ENCODE data around the gene TET3.

- TF ChIP-seq CTCF (IDR thresholded peaks at IDR 0.05; ENCODE audit: poor library complexity, severe bottlenecking) = no peak
- TF ChIP-seq EZH2 (IDR thresholded peaks at IDR 0.05; ENCODE audit: borderline replicate concordance, insufficient read depth, low read length, poor library complexity, severe bottlenecking) = no peak
- TF ChIP-seq RAD21 (conservative IDR thresholded peaks at IDR 0.05) = no peak
- no peak for TF ChIP-seq SMC3 (conservative IDR thresholded peaks at IDR 0.05; ENCODE audit: poor library complexity)
- TF ChIP-seq EP300 (conservative IDR thresholded peaks at IDR 0.05; ENCODE audit: poor library complexity, severe bottlenecking) = no peak
- TF ChIP-seq POLR2AphosphoS5 (IDR thresholded peaks at IDR 0.05) = no peak
- TF ChIP-seq, protein P1, sequence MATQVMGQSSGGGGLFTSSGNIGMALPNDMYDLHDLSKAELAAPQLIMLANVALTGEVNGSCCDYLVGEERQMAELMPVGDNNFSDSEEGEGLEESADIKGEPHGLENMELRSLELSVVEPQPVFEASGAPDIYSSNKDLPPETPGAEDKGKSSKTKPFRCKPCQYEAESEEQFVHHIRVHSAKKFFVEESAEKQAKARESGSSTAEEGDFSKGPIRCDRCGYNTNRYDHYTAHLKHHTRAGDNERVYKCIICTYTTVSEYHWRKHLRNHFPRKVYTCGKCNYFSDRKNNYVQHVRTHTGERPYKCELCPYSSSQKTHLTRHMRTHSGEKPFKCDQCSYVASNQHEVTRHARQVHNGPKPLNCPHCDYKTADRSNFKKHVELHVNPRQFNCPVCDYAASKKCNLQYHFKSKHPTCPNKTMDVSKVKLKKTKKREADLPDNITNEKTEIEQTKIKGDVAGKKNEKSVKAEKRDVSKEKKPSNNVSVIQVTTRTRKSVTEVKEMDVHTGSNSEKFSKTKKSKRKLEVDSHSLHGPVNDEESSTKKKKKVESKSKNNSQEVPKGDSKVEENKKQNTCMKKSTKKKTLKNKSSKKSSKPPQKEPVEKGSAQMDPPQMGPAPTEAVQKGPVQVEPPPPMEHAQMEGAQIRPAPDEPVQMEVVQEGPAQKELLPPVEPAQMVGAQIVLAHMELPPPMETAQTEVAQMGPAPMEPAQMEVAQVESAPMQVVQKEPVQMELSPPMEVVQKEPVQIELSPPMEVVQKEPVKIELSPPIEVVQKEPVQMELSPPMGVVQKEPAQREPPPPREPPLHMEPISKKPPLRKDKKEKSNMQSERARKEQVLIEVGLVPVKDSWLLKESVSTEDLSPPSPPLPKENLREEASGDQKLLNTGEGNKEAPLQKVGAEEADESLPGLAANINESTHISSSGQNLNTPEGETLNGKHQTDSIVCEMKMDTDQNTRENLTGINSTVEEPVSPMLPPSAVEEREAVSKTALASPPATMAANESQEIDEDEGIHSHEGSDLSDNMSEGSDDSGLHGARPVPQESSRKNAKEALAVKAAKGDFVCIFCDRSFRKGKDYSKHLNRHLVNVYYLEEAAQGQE (IDR thresholded peaks at IDR 0.05; ENCODE audit: borderline replicate concordance) = no peak
These were observed 9.6 kb downstream of the TET3 start for GRCh38 chr2:73994178-73994831.
